HepG2 (cell line): Measurements from ENCODE around the gene RNPEPL1. TPM values are rescaled to one million over a fixed set of nuclear protein-coding genes. Genes with fewer than 3 reads are reported as not detected.

Experiments
- ARNT ChIP-seq: fragments of 450-650 bp; IDR thresholded peaks from 2 replicates; pipeline ENCODE4 v1.6.1; 2017
- E2F1 ChIP-seq: sonication (generic); formaldehyde crosslinking; IDR thresholded peaks from 2 replicates; pipeline ENCODE4 v1.5.0; 2020; ENCODE audit warnings: missing genetic modification reagents
- FOXK1 ChIP-seq: sonication (generic); formaldehyde crosslinking; IDR thresholded peaks from 2 replicates; pipeline ENCODE4 v1.4.0; 2020; ENCODE audit warnings: low read depth, missing genetic modification reagents, borderline replicate concordance
- REST ChIP-seq, 2 experiments: IDR thresholded peaks; 2 replicates each; pipeline ENCODE4 v1.6.1; 2011 to 2012; ENCODE audit warnings: low read length in 2 of 2, borderline replicate concordance in 1 of 2, low read depth in 1 of 2, mild to moderate bottlenecking in 1 of 2, moderate library complexity in 1 of 2
- RFX5 ChIP-seq: IDR thresholded peaks from 2 replicates; pipeline ENCODE4 v1.6.1; 2011; ENCODE audit warnings: low read depth, low read length, improper control_type of control experiment
- RFXANK ChIP-seq: IDR thresholded peaks from 2 replicates; pipeline ENCODE4 v1.6.1; 2016
- RXRB ChIP-seq: IDR thresholded peaks from 2 replicates; pipeline ENCODE4 v1.6.1; 2016; ENCODE audit warnings: borderline replicate concordance, missing genetic modification reagents, missing compliant biosample characterization
- SYNCRIP ChIP-seq: fragments of 200-400 bp; formaldehyde crosslinking; IDR thresholded peaks from 2 replicates; pipeline ENCODE4 v1.6.1; 2018; ENCODE audit warnings: mild to moderate bottlenecking, low read depth, low read length; ENCODE audit not compliant: insufficient read depth
- THAP11 ChIP-seq: IDR thresholded peaks from 2 replicates; pipeline ENCODE4 v1.6.1; 2016; ENCODE audit warnings: missing biosample characterization, missing genetic modification reagents
- TRIM22 ChIP-seq: fragments of 450-650 bp; IDR thresholded peaks from 2 replicates; pipeline ENCODE4 v1.6.1; 2017
- YEATS2 ChIP-seq: sonication (generic); formaldehyde crosslinking; IDR thresholded peaks from 2 replicates; pipeline ENCODE4 v1.4.0; 2020; ENCODE audit warnings: missing genetic modification reagents, borderline replicate concordance
- ZBTB33 ChIP-seq: sonication (generic); formaldehyde crosslinking; IDR thresholded peaks from 2 replicates; pipeline ENCODE4 v1.4.0; 2020; ENCODE audit warnings: missing genetic modification reagents
- ZKSCAN8 ChIP-seq: IDR thresholded peaks from 2 replicates; pipeline ENCODE4 v1.6.1; 2016; ENCODE audit warnings: borderline replicate concordance, missing genetic modification reagents, missing compliant biosample characterization
- ZNF160 ChIP-seq: sonication (generic); formaldehyde crosslinking; IDR thresholded peaks from 2 replicates; pipeline ENCODE4 v1.8.0; 2022; ENCODE audit warnings: mild to moderate bottlenecking, inconsistent platforms, missing genetic modification reagents
- ZNF570 ChIP-seq: sonication (generic); formaldehyde crosslinking; IDR thresholded peaks from 2 replicates; pipeline ENCODE4 v1.4.0; 2020; ENCODE audit warnings: mild to moderate bottlenecking, missing genetic modification reagents, borderline replicate concordance
- ZNF589 ChIP-seq: sonication (generic); formaldehyde crosslinking; conservative IDR thresholded peaks from 2 replicates; pipeline ENCODE4 v1.8.0; 2022; ENCODE audit warnings: mild to moderate bottlenecking, moderate library complexity, missing genetic modification reagents
- ZNF766 ChIP-seq: sonication (generic); formaldehyde crosslinking; IDR thresholded peaks from 2 replicates; pipeline ENCODE4 v1.5.0; 2020; ENCODE audit warnings: missing genetic modification reagents, borderline replicate concordance
- ZNF775 ChIP-seq: sonication (generic); formaldehyde crosslinking; IDR thresholded peaks from 2 replicates; pipeline ENCODE4 v1.4.0; 2020; ENCODE audit warnings: missing genetic modification reagents, mild to moderate bottlenecking, moderate library complexity, borderline replicate concordance
- polyA plus RNA-seq, 8 experiments: library from polyadenylated mRNA; depleted of rRNA in 3 of 8; stranded (reverse) in 7 of 8; unstranded in 1 of 8; fragments of >200 nt; fragmentation: Illumina TruSeq in 4 of 8; extraction: Trizol in 4 of 8; gene quantifications; 2 replicates each; pipeline versions ENCODE4 v1.2.1 to v1.2.3, GENCODE V29; 2011 to 2016; ENCODE audit warnings: low read depth in 4 of 8, missing spikeins in 1 of 8, mixed read lengths in 1 of 8; ENCODE audit not compliant: insufficient read depth in 1 of 8
- total RNA-seq, 5 experiments: library from RNA; depleted of rRNA; stranded (reverse); fragments of >200 nt; fragmentation: Illumina TruSeq; extraction: Trizol; gene quantifications; 2 replicates each; pipeline ENCODE4 v1.2.3, GENCODE V29; 2016; ENCODE audit warnings: low read depth in 1 of 5
- TF ChIP-seq, protein P1 (sequence below): sonication (generic); formaldehyde crosslinking; IDR thresholded peaks from 2 replicates; pipeline ENCODE4 v1.5.1; 2020; ENCODE audit warnings: missing genetic modification reagents, mild to moderate bottlenecking, borderline replicate concordance

RNPEPL1 gene
- total and polyA plus RNA-seq, 2 of the 13 experiments (the other 11 are each of a cell fraction or from before 2014, with no cell fraction given): 13.0 to 18.0 TPM

DNA sequence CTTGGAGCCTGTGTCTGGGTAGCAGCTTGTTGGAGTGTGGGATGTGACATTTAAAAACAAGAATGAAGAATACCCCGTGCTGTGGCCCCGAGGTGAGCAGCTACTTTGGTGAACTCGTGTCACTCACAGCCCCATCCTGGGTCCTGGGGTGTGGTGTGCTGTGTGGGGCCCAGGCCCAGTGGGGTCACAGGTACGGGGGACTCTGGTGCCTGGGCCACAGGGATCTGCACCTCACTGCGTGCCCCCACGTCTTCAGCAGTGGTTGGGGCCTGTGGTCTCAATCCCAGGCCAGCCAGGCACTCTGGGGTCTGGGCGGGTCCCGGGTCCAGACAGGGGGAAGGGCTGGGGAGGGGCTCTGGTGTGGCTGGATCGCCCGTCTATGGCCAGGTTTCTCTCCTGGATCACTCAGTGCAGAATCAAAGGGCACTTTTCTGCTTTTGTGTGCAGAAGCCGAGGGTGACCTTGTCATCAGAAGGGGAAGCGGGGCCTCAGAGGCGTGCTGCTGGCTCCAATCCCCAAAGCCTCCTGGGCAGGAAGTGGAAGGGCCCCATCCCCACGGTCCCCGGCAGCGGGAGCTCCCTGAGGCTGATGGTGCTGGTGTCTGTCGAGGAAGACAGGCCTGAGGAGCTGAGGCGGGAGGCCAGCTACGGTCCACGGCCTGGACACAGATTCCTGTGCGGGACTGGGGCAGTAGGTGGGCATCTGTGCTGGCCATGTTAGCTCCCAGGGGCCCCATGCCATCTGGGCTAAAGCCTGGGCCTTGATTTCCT is 58.4 kb downstream of the RNPEPL1 start (continued):
- TF ChIP-seq ZBTB33 (CRISPR knock-in tag) (peak; percentile 74; the same call in 1 of the 2 replicates), E2F1 (CRISPR knock-in tag) (peak; percentile 20; the same call in 1 of the 2 replicates), REST (IDR thresholded peaks at IDR 0.05; ENCODE audit: borderline replicate concordance in 1 of 2, low read depth in 1 of 2, low read length in 2 of 2) (no peak), RFX5 (no peak), ZNF160 (CRISPR knock-in tag) (0 out of 2 replicates have a peak, but pooled peaks have one; percentile 6), TRIM22 (no peak), RXRB (CRISPR knock-in tag) (peak; percentile 85), ZNF589 (CRISPR knock-in tag) (no peak), ARNT (no peak), ZNF775 (CRISPR knock-in tag) (0 out of 2 replicates have a peak, but pooled peaks have one; percentile 55), RFXANK (0 out of 2 replicates have a peak, but pooled peaks have one; percentile 18), ZNF570 (CRISPR knock-in tag) (no peak), ZNF766 (CRISPR knock-in tag) (peak; percentile 80; the same call in 1 of the 2 replicates), SYNCRIP (no peak), YEATS2 (CRISPR knock-in tag) (peak; percentile 53; the same call in 1 of the 2 replicates), THAP11 (CRISPR knock-in tag) (peak; percentile 82), ZKSCAN8 (CRISPR knock-in tag) (no peak; the same call in 1 of the 2 replicates), FOXK1 (CRISPR knock-in tag) (no peak)
- TF ChIP-seq, protein P1, sequence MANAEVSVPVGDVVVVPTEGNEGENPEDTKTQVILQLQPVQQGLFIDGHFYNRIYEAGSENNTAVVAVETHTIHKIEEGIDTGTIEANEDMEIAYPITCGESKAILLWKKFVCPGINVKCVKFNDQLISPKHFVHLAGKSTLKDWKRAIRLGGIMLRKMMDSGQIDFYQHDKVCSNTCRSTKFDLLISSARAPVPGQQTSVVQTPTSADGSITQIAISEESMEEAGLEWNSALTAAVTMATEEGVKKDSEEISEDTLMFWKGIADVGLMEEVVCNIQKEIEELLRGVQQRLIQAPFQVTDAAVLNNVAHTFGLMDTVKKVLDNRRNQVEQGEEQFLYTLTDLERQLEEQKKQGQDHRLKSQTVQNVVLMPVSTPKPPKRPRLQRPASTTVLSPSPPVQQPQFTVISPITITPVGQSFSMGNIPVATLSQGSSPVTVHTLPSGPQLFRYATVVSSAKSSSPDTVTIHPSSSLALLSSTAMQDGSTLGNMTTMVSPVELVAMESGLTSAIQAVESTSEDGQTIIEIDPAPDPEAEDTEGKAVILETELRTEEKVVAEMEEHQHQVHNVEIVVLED (CRISPR knock-in tag): peak; percentile 40; the same call in 1 of the 2 replicates
